SK-N-SH (cell line): ENCODE results near the gene ATP2B2. TPM values are rescaled to one million over a fixed set of nuclear protein-coding genes. Genes with fewer than 3 reads are reported as not detected.

ENCODE experiments used
- CTCF ChIA-PET: fragments of 300-600, 350-600 bp; formaldehyde crosslinking; extraction: SDS; loops from one replicate; lab custom pipeline; 2021; lab: Yijun Ruan, JAX
- POLR2A ChIA-PET: fragments of 350-600 bp; sonication (Branson Sonifier 250); formaldehyde crosslinking; extraction: SDS; loops from one replicate; lab custom pipeline; 2020; ENCODE audit warnings: antibody characterized with exemption, inconsistent platforms; lab: Yijun Ruan, JAX
- DNase-seq: peaks from one replicate; pipeline ENCODE4 v3.0.0; 2012
- H2AFZ ChIP-seq: fragments of 200-600 bp; sonication (generic); 2 replicates; pipeline ENCODE4 v1.8.1; 2016; ENCODE audit warnings: antibody characterized with exemption, mild to moderate bottlenecking, low read depth
- H3F3A ChIP-seq: fragments of 200-600 bp; sonication (generic); replicated peaks from 2 replicates; pipeline ENCODE3; 2016; ENCODE audit warnings: antibody characterized with exemption, mild to moderate bottlenecking; ENCODE audit not compliant: insufficient read depth
- H3K27ac ChIP-seq, 2 experiments: fragments of 200-500 bp in 1 of 2; fragments of 200-600 bp in 1 of 2; sonication (Bioruptor generic) in 1 of 2; sonication (generic), shearing (Covaris generic) in 1 of 2; 2 replicates each; pipeline versions ENCODE4 v1.5.1 to v1.6.1; 2014 to 2016; ENCODE audit warnings: low read depth in 2 of 2, inconsistent platforms in 1 of 2, low read length in 1 of 2, mild to moderate bottlenecking in 1 of 2, mixed read lengths in 1 of 2
- H3K27me3 ChIP-seq: fragments of 200-600 bp; sonication (generic), shearing (Covaris generic); 2 replicates; pipeline ENCODE4 v1.6.1; 2016; ENCODE audit warnings: mixed run types; ENCODE audit not compliant: insufficient read depth
- H3K36me3 ChIP-seq, 2 experiments: fragments of 200-500 bp in 1 of 2; fragments of 200-600 bp in 1 of 2; sonication (Bioruptor generic) in 1 of 2; sonication (generic) in 1 of 2; replicated peaks in 1 of 2; 2 replicates each; pipeline versions ENCODE3 to v1.5.1; 2014 to 2016; ENCODE audit warnings: low read length in 1 of 2, mild to moderate bottlenecking in 1 of 2; ENCODE audit not compliant: insufficient read depth in 2 of 2, control insufficient read depth in 1 of 2
- H3K4me1 ChIP-seq, 2 experiments: fragments of 200-500 bp in 1 of 2; fragments of 200-600 bp in 1 of 2; sonication (Bioruptor generic) in 1 of 2; sonication (generic), shearing (Covaris generic) in 1 of 2; 2 replicates each; pipeline versions ENCODE4 v1.5.1 to v1.6.1; 2014 to 2016; ENCODE audit warnings: low read depth in 1 of 2, low read length in 1 of 2, mixed run types in 1 of 2; ENCODE audit not compliant: insufficient read depth in 2 of 2, control insufficient read depth in 1 of 2
- H3K4me2 ChIP-seq: fragments of 200-600 bp; sonication (generic), shearing (Covaris generic); 2 replicates; pipeline ENCODE4 v1.6.1; 2017; ENCODE audit warnings: mixed run types
- H3K4me3 ChIP-seq, 2 experiments: fragments of 200-500 bp in 1 of 2; fragments of 200-600 bp in 1 of 2; sonication (Bioruptor generic) in 1 of 2; sonication (generic), shearing (Covaris generic) in 1 of 2; 2 replicates each; pipeline versions ENCODE4 v1.5.1 to v1.8.1; 2014 to 2016; ENCODE audit warnings: low read depth in 2 of 2, inconsistent platforms in 1 of 2, low read length in 1 of 2, mild to moderate bottlenecking in 1 of 2, mixed read lengths in 1 of 2, moderate library complexity in 1 of 2
- H3K79me2 ChIP-seq: fragments of 200-600 bp; sonication (generic); 2 replicates; pipeline ENCODE4 v1.8.1; 2017; ENCODE audit warnings: mild to moderate bottlenecking; ENCODE audit not compliant: insufficient read depth
- H3K9ac ChIP-seq: fragments of 200-600 bp; sonication (generic); 2 replicates; pipeline ENCODE4 v1.6.1; 2017; ENCODE audit warnings: mixed run types
- H3K9me2 ChIP-seq: fragments of 200-600 bp; sonication (generic); 2 replicates; pipeline ENCODE4 v1.6.1; 2017; ENCODE audit warnings: mixed run types
- H3K9me3 ChIP-seq: fragments of 200-600 bp; sonication (generic); 2 replicates; pipeline ENCODE4 v1.6.1; 2017; ENCODE audit warnings: mixed run types, mild to moderate bottlenecking, moderate library complexity
- H4K20me1 ChIP-seq: fragments of 200-600 bp; sonication (generic); 2 replicates; pipeline ENCODE4 v1.6.1; 2017; ENCODE audit warnings: mild to moderate bottlenecking, mixed run types; ENCODE audit not compliant: insufficient read depth
- CHD2 ChIP-seq: fragments of 150-350 bp; IDR thresholded peaks from 2 replicates; pipeline ENCODE4 v1.6.1; 2018; ENCODE audit warnings: low read length; ENCODE audit not compliant: partially characterized antibody
- FOSL2 ChIP-seq: IDR thresholded peaks from 2 replicates; pipeline ENCODE4 v1.4.0; 2012; ENCODE audit warnings: low read depth, mild to moderate bottlenecking, moderate library complexity, borderline replicate concordance
- FOXJ3 ChIP-seq: sonication (generic); formaldehyde crosslinking; IDR thresholded peaks from 2 replicates; pipeline ENCODE4 v1.5.1; 2020; ENCODE audit warnings: mild to moderate bottlenecking, missing genetic modification reagents
- FOXM1 ChIP-seq: IDR thresholded peaks from 2 replicates; pipeline ENCODE4 v1.4.0; 2012; ENCODE audit warnings: low read depth, mild to moderate bottlenecking
- GABPA ChIP-seq: IDR thresholded peaks from 2 replicates; pipeline ENCODE4 v1.4.0; 2012; ENCODE audit warnings: low read depth, mild to moderate bottlenecking
- GATA2 ChIP-seq: sonication (generic); formaldehyde crosslinking; IDR thresholded peaks from 2 replicates; pipeline ENCODE4 v1.5.0; 2020; ENCODE audit warnings: mild to moderate bottlenecking, missing genetic modification reagents
- IRF3 ChIP-seq: fragments of 150-350 bp; IDR thresholded peaks from 2 replicates; pipeline ENCODE4 v1.6.1; 2016; ENCODE audit warnings: mild to moderate bottlenecking, low read depth, low read length
- MEF2A ChIP-seq: IDR thresholded peaks from 2 replicates; pipeline ENCODE4 v1.4.0; 2012; ENCODE audit warnings: low read depth, borderline replicate concordance
- POLR2AphosphoS5 ChIP-seq: IDR thresholded peaks from 2 replicates; pipeline ENCODE4 v1.6.1; 2012; ENCODE audit warnings: low read depth, low read length
- RCOR1 ChIP-seq: fragments of 150-350 bp; IDR thresholded peaks from 2 replicates; pipeline ENCODE4 v1.6.1; 2017; ENCODE audit warnings: antibody characterized with exemption, low read length
- RXRA ChIP-seq: IDR thresholded peaks from 2 replicates; pipeline ENCODE4 v1.4.0; 2012; ENCODE audit warnings: low read depth, mild to moderate bottlenecking, borderline replicate concordance
- TCF12 ChIP-seq: IDR thresholded peaks from 2 replicates; pipeline ENCODE4 v1.4.0; 2012
- TEAD4 ChIP-seq: IDR thresholded peaks from 2 replicates; pipeline ENCODE4 v1.4.0; 2012; ENCODE audit warnings: mild to moderate bottlenecking, borderline replicate concordance; ENCODE audit not compliant: insufficient read depth
- YY1 ChIP-seq: IDR thresholded peaks from 2 replicates; pipeline ENCODE4 v1.4.0; 2012; ENCODE audit warnings: low read depth, mild to moderate bottlenecking
- ZBTB33 ChIP-seq: IDR thresholded peaks from 2 replicates; pipeline ENCODE4 v1.4.0; 2012; ENCODE audit warnings: low read depth, borderline replicate concordance
- WGBS: methylation state at CpG from one replicate; pipeline ENCODE4 v1.1.6; 2017; ENCODE audit warnings: low lambda C conversion rate; 5-methylcytosine and 5-hydroxymethylcytosine counted together
- polyA plus RNA-seq, 3 experiments: library from polyadenylated mRNA; depleted of rRNA; stranded (reverse); fragments of >200 nt; gene quantifications; 2 replicates each; pipeline ENCODE4 v1.2.3, GENCODE V29; 2012
- TF ChIP-seq, protein P1 (sequence below): fragments of 200-600 bp; sonication (generic); IDR thresholded peaks from 2 replicates; pipeline ENCODE4 v1.6.1; 2017; ENCODE audit warnings: antibody characterized with exemption, mild to moderate bottlenecking, moderate library complexity
- TF ChIP-seq, protein P2 (sequence below): fragments of 150-350 bp; IDR thresholded peaks from 2 replicates; pipeline ENCODE4 v1.6.1; 2017; ENCODE audit warnings: antibody characterized with exemption, low read length, low read depth, borderline replicate concordance

ATP2B2 gene
- polyA plus RNA-seq, 1 of the 3 experiments (the other 2 are of a cell fraction) = 0.15 TPM

DNA sequence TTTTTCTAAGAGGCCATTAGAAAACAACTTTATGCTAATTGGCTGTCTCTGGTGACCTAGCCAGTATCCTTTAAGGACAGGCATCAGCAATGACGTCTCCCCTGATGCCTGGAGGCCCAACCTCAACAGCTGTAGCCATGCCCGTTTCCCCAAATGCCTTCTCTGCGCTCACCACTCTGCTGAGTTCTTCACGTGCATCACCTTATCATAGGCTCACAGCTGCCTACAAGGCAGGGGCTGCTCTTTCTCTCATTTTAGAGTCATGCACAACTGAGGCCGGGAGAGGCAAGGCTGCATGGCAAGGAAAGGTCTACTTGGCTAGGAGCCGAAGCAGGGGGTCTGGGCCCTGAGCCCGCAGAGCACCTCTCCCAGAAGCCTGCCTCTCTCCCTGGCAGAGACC is 140.6 kb downstream of the ATP2B2 start:
- H3K9me3 ChIP-seq = no peaks in the 10 kb centered on the region
- H3K4me3 ChIP-seq = no peak overlapping the region
- H2AFZ ChIP-seq = no peak overlapping the region
- CTCF ChIA-PET = no interaction called here
- peaks cover 12% of the 10 kb centered on the region for H3F3A ChIP-seq
- no peak for DNase-seq
- no peaks in the 10 kb centered on the region for H3K79me2 ChIP-seq
- POLR2A ChIA-PET = no interaction called here
- TF ChIP-seq POLR2AphosphoS5 (no peak), TEAD4 (no peak), RXRA (no peak)
- no peak overlapping the region for H3K9ac ChIP-seq
- no peaks in the 10 kb centered on the region for H3K36me3 ChIP-seq
- peaks cover 0 to 2% of the 10 kb centered on the region in 2 experiments; a peak in 2 of 4 replicates for H3K4me1 ChIP-seq
- no peaks in the 10 kb centered on the region for H4K20me1 ChIP-seq
- H3K4me2 ChIP-seq = no peak overlapping the region
- 90% methylated on average over 2 of the region's 7 CpGs for WGBS
- peaks cover 5% of the 10 kb centered on the region for H3K27me3 ChIP-seq
- H3K27ac ChIP-seq = no peak overlapping the region
- no peaks in the 10 kb centered on the region for H3K9me2 ChIP-seq

- ChIA-PET CTCF (interaction anchor here (2.4 kb wide), 1 partner anchor 19 kb away, joined by 12 read pairs; no protein-coding TSS in a partner anchor), POLR2A (no interaction called here)
- H2AFZ ChIP-seq = no peak overlapping the region
- no peaks in the 10 kb centered on the region for H3K36me3 ChIP-seq
- no peaks in the 10 kb centered on the region for H3K9me3 ChIP-seq
- no peak overlapping the region for H3K27ac ChIP-seq
- H3K9me2 ChIP-seq = no peaks in the 10 kb centered on the region
- H3K79me2 ChIP-seq = no peaks in the 10 kb centered on the region
- DNase-seq = no peak
- H3K27me3 ChIP-seq = peaks cover 5% of the 10 kb centered on the region
- 10% methylated on average over 1 of the region's 1 CpG for WGBS
- no peaks in the 10 kb centered on the region; a peak in 1 of 4 replicates for H3K4me1 ChIP-seq
- TF ChIP-seq FOSL2 (no peak), GATA2 (CRISPR knock-in tag) (no peak), GABPA (no peak), FOXM1 (no peak), TCF12 (no peak), FOXJ3 (no peak), ZBTB33 (no peak), IRF3 (no peak), MEF2A (no peak), CHD2 (no peak), YY1 (no peak), RCOR1 (no peak)
- TF ChIP-seq, protein P1, sequence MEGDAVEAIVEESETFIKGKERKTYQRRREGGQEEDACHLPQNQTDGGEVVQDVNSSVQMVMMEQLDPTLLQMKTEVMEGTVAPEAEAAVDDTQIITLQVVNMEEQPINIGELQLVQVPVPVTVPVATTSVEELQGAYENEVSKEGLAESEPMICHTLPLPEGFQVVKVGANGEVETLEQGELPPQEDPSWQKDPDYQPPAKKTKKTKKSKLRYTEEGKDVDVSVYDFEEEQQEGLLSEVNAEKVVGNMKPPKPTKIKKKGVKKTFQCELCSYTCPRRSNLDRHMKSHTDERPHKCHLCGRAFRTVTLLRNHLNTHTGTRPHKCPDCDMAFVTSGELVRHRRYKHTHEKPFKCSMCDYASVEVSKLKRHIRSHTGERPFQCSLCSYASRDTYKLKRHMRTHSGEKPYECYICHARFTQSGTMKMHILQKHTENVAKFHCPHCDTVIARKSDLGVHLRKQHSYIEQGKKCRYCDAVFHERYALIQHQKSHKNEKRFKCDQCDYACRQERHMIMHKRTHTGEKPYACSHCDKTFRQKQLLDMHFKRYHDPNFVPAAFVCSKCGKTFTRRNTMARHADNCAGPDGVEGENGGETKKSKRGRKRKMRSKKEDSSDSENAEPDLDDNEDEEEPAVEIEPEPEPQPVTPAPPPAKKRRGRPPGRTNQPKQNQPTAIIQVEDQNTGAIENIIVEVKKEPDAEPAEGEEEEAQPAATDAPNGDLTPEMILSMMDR = no peak
- TF ChIP-seq, protein P2, sequence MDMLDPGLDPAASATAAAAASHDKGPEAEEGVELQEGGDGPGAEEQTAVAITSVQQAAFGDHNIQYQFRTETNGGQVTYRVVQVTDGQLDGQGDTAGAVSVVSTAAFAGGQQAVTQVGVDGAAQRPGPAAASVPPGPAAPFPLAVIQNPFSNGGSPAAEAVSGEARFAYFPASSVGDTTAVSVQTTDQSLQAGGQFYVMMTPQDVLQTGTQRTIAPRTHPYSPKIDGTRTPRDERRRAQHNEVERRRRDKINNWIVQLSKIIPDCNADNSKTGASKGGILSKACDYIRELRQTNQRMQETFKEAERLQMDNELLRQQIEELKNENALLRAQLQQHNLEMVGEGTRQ = no peak
- no peak overlapping the region for H3K9ac ChIP-seq
- H3F3A ChIP-seq = peaks cover 12% of the 10 kb centered on the region
- H4K20me1 ChIP-seq = no peaks in the 10 kb centered on the region
- H3K4me2 ChIP-seq = no peak overlapping the region
- no peak overlapping the region for H3K4me3 ChIP-seq
Measured at GRCh38 chr3:10363935-10364334, 141.5 kb downstream of the ATP2B2 start.
